ENCODE data around the gene GGT6.
A peak's percentile ranks its signal among the peaks of the same experiment; 100 is the strongest.
"Not testable (repeated sequence)": the region's sequence is repeated elsewhere in the genome, so short reads cannot be mapped to it uniquely, and the experiment has no call there.

Gene GGT6, protein sequence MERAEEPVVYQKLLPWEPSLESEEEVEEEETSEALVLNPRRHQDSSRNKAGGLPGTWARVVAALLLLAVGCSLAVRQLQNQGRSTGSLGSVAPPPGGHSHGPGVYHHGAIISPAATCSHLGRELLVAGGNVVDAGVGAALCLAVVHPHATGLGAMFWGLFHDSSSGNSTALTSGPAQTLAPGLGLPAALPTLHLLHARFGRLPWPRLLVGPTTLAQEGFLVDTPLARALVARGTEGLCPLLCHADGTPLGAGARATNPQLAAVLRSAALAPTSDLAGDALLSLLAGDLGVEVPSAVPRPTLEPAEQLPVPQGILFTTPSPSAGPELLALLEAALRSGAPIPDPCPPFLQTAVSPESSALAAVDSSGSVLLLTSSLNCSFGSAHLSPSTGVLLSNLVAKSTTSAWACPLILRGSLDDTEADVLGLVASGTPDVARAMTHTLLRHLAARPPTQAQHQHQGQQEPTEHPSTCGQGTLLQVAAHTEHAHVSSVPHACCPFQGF

GRCh38 chr17:4560421-4560820, at the start of gene GGT6:
Gene GGT6, minus strand, starts transcription at chr17:4560577. Its CDS starts 56 bp downstream, at chr17:4560521.
- DNase-seq = no peak

DNA sequence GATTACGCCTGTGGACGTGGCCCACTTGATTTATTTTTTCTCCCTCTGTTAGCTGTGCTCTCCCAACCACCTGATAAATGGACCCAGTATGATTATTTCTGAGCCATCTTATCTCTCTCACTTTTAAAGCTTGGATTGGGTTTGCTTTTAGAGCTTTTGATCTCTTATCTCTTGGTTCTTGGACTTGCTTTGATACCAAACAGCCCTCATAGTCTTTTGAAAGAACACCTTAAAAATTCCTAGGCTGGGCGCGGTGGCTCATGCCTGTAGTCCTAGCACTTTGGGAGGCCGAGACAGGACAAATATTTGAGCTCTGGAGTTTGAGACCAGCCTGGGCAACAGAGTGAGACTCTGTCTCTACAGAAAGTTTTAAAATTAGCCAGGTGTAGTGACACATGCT, 49.8 kb upstream of the GGT6 start:
- no peak for DNase-seq

DNA sequence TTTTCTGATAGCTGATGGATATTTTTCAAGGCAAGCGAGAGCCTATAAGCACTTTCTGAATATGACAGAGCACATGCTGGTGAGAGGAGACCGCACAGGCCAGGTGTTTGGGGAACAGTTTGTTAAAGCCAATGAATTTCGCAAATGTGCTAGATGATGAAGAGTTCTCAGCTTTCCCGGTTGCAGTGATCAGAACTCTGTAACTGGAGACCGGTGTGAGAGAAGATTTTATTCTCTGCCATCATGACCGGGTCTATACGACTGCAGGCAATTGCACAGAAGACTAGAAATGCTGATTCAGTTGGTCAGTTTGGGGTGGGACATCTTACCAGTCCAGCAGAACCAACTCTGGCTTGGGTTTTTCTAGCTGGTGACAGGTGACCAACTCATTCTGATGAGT, 49.4 kb upstream of the GGT6 start:
- DNase-seq = no peak

GRCh38 chr17:4607773-4608187, 47.4 kb upstream of the GGT6 start:
- DNase-seq = no peak

DNA sequence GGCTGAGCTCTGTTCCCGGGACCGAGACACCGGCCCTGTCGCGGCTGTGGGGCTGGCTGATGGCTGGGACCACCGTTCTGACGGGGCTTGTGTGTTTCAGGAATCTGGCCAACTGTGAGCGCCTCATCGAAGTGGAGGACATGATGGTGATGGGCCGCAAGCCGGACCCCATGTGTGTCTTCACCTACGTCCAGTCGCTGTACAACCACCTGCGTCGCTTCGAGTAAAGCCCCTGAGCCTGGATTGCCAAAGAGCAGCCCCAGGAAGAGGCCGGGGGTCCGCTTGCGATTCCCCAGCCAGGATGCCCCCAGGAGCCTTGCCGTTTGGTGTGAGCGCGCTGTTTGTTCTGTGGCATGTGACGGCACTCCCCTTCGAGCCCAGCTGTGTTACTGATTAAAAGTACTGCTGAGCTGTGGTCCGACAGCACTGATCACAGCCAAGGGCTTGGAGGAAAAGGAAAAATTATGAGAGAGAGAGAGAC, 46.9 kb upstream of the GGT6 start:
- no peak for DNase-seq

- DNase-seq = no peak
Observed at GRCh38 chr17:4605826-4606225, 45.4 kb upstream of the GGT6 start.

- not testable (repeated sequence) for DNase-seq
Observed at GRCh38 chr17:4604736-4605135, 44.4 kb upstream of the GGT6 start.

- no peak for DNase-seq
Observed at GRCh38 chr17:4604111-4604644, 43.8 kb upstream of the GGT6 start.

GRCh38 chr17:4602041-4602440, 41.7 kb upstream of the GGT6 start:
- DNase-seq = no peak

DNA sequence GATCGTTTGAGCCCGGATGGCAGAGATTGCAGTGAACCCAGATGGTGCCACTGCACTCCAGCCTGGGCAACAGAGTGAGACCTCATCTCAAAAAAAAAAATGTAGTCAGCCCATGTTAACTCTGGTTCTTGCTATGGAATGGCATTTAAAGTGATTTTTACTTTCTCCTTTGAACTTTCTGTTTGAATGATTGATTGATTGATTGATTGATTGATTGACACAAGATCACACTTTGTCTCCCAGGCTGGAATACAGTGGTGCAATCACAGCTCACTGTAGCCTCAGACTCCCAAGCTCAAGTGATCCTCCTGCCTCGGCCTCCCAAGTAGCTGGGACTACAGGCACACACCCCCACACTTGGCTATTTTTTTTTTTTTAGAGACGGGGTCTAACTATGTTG, 40.9 kb upstream of the GGT6 start:
- DNase-seq = no peak

DNA sequence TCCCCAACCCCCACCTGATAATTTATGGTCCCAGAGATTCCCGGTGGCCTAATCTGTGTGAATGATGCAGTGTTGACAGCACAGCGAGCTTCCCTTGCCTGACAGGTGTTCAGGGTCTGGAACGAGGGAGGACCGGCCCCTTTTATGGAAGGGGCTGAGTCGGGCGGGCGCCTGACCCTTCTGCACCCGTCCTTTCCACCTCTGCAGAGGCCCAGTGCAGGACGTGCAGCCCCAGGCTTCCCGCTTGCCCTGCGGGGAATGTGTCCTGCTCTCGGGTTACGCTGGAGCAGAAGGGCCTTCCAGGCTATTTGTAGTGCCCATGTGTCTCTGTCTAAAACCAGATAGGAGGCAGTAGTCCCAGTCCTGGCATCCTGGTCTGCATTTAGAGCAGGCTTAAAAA, 40.2 kb upstream of the GGT6 start:
- DNase-seq = no peak

GRCh38 chr17:4599505-4600281, 39.3 kb upstream of the GGT6 start:
- DNase-seq = no peak

- DNase-seq = no peak
Observed at GRCh38 chr17:4598776-4599504, 38.6 kb upstream of the GGT6 start.

DNA sequence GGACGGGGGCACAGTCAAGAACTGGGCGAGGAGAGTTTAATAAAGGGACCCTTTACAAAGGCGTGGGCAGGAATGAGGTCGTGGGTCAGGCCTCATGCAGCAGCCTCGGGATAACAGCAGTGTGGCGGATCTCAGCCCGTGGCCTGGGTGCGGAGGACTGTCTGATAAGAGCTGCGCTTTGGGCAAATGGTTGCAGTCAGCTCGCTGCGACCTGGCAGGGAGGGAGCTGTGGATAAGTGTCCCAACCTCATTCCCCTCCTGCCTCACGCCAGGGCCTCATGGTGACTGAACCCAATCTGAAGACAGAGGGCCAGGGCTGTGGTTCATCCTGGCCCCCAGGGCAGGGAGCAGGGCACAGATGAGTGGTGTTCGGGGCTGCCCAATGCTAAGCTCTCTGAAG, 37.6 kb upstream of the GGT6 start:
- no peak for DNase-seq

- DNase-seq = no peak
Observed at GRCh38 chr17:4596636-4597380, 36.4 kb upstream of the GGT6 start.

DNA sequence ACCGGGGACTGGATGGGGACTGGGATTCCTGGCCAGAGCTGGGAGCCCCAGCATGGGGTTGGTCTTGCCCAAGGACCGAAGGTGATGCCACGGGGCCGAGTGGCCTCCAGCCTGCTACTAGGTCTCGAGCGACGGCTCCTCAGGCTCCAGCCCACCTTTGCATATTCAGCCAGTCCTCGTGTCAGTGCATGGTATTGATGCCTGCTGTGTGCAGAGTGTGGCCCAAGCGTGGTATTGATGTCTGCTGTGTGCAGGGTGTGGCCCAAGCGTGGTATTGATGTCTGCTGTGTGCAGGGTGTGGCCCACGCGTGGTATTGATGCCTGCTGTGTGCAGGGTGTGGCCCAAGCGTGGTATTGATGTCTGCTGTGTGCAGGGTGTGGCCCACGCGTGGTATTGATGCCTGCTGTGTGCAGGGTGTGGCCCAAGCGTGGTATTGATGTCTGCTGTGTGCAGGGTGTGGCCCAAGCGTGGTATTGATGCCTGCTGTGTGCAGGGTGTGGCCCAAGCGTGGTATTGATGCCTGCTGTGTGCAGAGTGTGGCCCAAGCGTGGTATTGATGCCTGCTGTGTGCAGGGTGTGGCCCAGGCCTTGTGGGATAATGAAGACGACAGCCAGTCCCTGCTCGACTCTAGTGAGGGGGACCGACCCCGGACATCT, 35.4 kb upstream of the GGT6 start:
- not testable (repeated sequence) for DNase-seq

- peak; percentile 38 to 60 for DNase-seq
Observed at GRCh38 chr17:4594931-4595684, 34.7 kb upstream of the GGT6 start.

DNA sequence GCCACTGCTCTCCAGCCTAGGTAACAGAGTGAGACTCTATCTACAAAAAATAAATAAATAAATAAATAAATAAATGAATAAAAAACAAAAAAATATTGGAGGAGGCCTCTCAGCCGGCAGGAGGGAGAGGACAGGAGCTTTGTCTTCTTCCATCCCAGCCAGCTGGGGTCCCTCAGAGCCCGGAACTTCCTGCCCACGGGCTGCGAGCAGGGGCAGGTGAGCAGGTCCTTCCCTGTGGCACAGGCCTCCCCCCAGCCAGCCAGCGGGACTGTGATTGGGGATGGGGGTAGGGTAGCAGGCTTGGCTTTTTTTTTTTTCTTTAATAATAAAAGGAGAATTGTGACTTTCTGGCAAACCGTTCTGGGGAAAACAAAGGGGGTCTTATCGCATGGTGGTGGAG, 34.0 kb upstream of the GGT6 start:
- DNase-seq = no peak

DNA sequence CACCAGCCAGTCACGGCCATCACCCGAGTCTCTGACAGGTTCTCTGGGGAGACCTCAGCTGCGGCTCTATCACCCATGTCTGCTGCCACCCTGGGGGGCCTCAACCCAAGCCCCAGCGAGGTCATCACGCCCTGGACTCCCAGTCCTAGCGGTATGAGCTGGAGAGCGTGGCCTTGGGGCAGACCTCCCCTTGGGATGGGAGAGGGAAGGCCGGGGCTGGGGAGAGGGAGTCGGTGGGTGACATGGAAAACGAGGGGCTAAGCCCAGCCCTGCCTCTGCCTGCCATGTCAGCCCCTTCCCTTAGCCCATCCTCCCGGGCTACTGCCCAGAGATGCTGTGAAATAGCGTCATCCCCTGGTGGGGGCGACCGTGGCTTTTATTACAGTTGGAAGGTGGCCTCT, 32.6 kb upstream of the GGT6 start:
- no peak for DNase-seq

DNA sequence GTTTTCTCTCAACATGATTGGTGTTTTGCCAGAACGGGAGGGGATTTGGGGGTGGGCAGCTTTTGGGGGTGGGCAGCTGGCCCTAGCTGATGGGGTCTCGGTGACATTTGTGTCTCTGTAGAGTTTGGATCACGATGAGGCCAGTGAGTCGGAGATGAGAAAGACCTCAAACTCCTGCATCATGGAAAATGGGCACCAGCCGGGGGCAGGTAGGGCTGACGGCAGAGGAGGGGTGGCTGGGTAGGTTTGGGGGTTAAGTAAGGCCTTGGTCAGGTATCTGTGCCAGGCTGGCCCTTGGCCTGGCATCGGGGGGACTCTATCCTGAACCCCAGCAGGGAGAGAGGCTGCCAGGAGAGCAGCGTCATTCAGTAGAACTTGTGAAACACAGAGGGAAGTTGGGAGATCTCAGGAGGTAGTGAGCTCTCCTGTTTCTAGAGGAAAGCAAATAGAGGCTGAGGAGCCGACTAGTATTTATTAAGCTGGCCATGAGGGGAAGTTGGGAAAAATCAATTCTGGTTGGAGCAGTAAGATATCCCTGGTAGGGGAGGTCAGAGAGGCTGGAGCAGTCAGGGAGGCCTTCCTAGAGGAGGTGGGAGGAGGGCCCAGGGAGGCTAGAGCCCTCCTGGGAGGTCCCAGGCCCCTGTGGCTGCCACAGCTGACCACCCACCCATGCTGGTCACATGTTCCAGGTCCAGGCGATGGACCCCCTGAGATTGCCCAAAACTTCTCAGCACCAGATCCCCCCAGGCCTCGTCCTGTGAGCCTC, 32.0 kb upstream of the GGT6 start:
- no peak for DNase-seq
